Natural killer cell (primary cell): ENCODE results near the gene RAB4B. TPM values are rescaled to one million over a fixed set of nuclear protein-coding genes. Genes with fewer than 3 reads are reported as not detected.
A peak's percentile ranks its signal among the peaks of the same experiment; 100 is the strongest.

ENCODE experiments used
- ATAC-seq, 3 donors: fragments of 150-1000 bp in 2 of 3; fragments of 200-7000 bp in 1 of 3; cut with Tn5 transposase; 1 replicate in 1 of 3; 2 replicates in 2 of 3; pipeline ENCODE4 v1.10.0; 2021; ENCODE audit warnings: mild to moderate bottlenecking in 2 of 3, moderate library complexity in 2 of 3
- DNase-seq, 2 donors: peaks; one replicate each; pipeline versions ENCODE4 v3.0.0 to v3.0.0-alpha.2; 2013 to 2021; ENCODE audit warnings: mixed read lengths in 1 of 2
- H3K27ac ChIP-seq: one replicate; pipeline ENCODE4 v1.5.1; 2013; ENCODE audit warnings: mild to moderate bottlenecking, low read length
- H3K27me3 ChIP-seq: one replicate; pipeline ENCODE4 v1.6.1; 2013; ENCODE audit warnings: low read length; ENCODE audit not compliant: control insufficient read depth, insufficient read depth
- H3K36me3 ChIP-seq: one replicate; pipeline ENCODE4 v1.6.1; 2013; ENCODE audit warnings: low read length; ENCODE audit not compliant: control insufficient read depth, insufficient read depth
- H3K4me1 ChIP-seq: one replicate; pipeline ENCODE4 v1.6.1; 2013; ENCODE audit warnings: low read length; ENCODE audit not compliant: control insufficient read depth, insufficient read depth
- H3K4me3 ChIP-seq: one replicate; pipeline ENCODE4 v1.5.1; 2013; ENCODE audit warnings: low read length
- H3K9me3 ChIP-seq: one replicate; pipeline ENCODE4 v1.6.1; 2013; ENCODE audit warnings: low read length; ENCODE audit not compliant: control insufficient read depth, insufficient read depth
- H3K27ac Mint-ChIP-seq, 2 donors: one replicate each; pipeline ENCODE4 v1.8.0; 2022; ENCODE audit warnings: mild to moderate bottlenecking in 2 of 2, mixed read lengths in 2 of 2, moderate library complexity in 1 of 2
- H3K27me3 Mint-ChIP-seq, 2 donors: one replicate each; pipeline ENCODE4 v1.8.0; 2022; ENCODE audit warnings: low read depth in 2 of 2, mixed read lengths in 2 of 2
- H3K36me3 Mint-ChIP-seq: one replicate; pipeline ENCODE4 v1.8.0; 2022; ENCODE audit warnings: mixed read lengths
- H3K4me1 Mint-ChIP-seq, 2 donors: one replicate each; pipeline ENCODE4 v1.8.0; 2022; ENCODE audit warnings: mixed read lengths in 2 of 2
- H3K4me3 Mint-ChIP-seq: one replicate; pipeline ENCODE4 v1.8.0; 2022; ENCODE audit warnings: mild to moderate bottlenecking, moderate library complexity, mixed read lengths
- H3K9me3 Mint-ChIP-seq, 2 donors: one replicate each; pipeline ENCODE4 v1.8.0; 2022; ENCODE audit warnings: mixed read lengths in 2 of 2
- WGBS: methylation state at CpG from one replicate; pipeline ENCODE4 v1.1.7; 2013; ENCODE audit warnings: missing lambda C conversion rate; ENCODE audit not compliant: insufficient coverage; 5-methylcytosine and 5-hydroxymethylcytosine counted together
- intact Hi-C: fragments of 100-400 bp; cut with micrococcal nuclease; formaldehyde crosslinking; loops from one replicate; pipeline ENCODE4 v1.14.2; 2022
- total RNA-seq, 4 donors: library from RNA; stranded (reverse); fragments of 120-200 nt in 1 of 4; gene quantifications; one replicate each; pipeline versions ENCODE4 v1.2.3 to v1.2.4, GENCODE V29; 2013 to 2022
- TF ChIP-seq, protein P1 (sequence below): fragments of 200-600 bp; IDR thresholded peaks from one replicate; pipeline ENCODE4 v1.8.0; 2022; ENCODE audit warnings: antibody characterized with exemption

RAB4B gene
- total RNA-seq, 3 donors from 2014 or later (not counting 1 experiment from before 2014, with no cell fraction given), result 97.8 to 99.8 (median 98.6) TPM

- peak overlapping the region; percentile 64 for H3K4me3 Mint-ChIP-seq
- ATAC-seq (peak in 1 of 3 donors; percentile 12), DNase-seq (no peak)
- H3K4me1 ChIP-seq, result peaks cover 22% of the 10 kb centered on the region
- H3K36me3 ChIP-seq, result peaks cover 9% of the 10 kb centered on the region
- H3K9me3 Mint-ChIP-seq, result no peaks in the 10 kb centered on the region
- H3K9me3 ChIP-seq, result no peaks in the 10 kb centered on the region
- peak overlapping the region; percentile 66 for H3K27ac ChIP-seq
- H3K27ac Mint-ChIP-seq, result peak overlapping the region; percentile 82 to 84
- no peaks in the 10 kb centered on the region for H3K36me3 Mint-ChIP-seq
- H3K27me3 Mint-ChIP-seq, result no peaks in the 10 kb centered on the region
- no peak overlapping the region for H3K4me3 ChIP-seq
- 56% methylated on average over 3 of the region's 3 CpGs for WGBS
- TF ChIP-seq, protein P1, sequence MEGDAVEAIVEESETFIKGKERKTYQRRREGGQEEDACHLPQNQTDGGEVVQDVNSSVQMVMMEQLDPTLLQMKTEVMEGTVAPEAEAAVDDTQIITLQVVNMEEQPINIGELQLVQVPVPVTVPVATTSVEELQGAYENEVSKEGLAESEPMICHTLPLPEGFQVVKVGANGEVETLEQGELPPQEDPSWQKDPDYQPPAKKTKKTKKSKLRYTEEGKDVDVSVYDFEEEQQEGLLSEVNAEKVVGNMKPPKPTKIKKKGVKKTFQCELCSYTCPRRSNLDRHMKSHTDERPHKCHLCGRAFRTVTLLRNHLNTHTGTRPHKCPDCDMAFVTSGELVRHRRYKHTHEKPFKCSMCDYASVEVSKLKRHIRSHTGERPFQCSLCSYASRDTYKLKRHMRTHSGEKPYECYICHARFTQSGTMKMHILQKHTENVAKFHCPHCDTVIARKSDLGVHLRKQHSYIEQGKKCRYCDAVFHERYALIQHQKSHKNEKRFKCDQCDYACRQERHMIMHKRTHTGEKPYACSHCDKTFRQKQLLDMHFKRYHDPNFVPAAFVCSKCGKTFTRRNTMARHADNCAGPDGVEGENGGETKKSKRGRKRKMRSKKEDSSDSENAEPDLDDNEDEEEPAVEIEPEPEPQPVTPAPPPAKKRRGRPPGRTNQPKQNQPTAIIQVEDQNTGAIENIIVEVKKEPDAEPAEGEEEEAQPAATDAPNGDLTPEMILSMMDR, result no peak
- H3K27me3 ChIP-seq, result no peaks in the 10 kb centered on the region
- intact Hi-C loops, result no loop called here
- H3K4me1 Mint-ChIP-seq, result peaks cover 22 to 30% of the 10 kb centered on the region in 2 donors
Measured at GRCh38 chr19:40791996-40792395, 13.9 kb downstream of the RAB4B start.

GRCh38 chr19:40797166-40797962 lies 19.3 kb downstream of the RAB4B start:
- ATAC-seq (no peak), DNase-seq (peak in 1 of 2 donors; percentile 22)
- Mint-ChIP-seq H3K4me3 (peak overlapping the region; percentile 99), H3K36me3 (no peaks in the 10 kb centered on the region), H3K27me3 (no peaks in the 10 kb centered on the region), H3K9me3 (no peaks in the 10 kb centered on the region), H3K27ac (peak overlapping the region; percentile 100), H3K4me1 (peaks cover 43 to 52% of the 10 kb centered on the region in 2 donors)
- Histone ChIP-seq H3K4me3 (no peak overlapping the region), H3K27me3 (no peaks in the 10 kb centered on the region), H3K27ac (peak overlapping the region; percentile 91), H3K4me1 (peaks cover 50% of the 10 kb centered on the region), H3K36me3 (peaks cover 9% of the 10 kb centered on the region), H3K9me3 (no peaks in the 10 kb centered on the region)
- WGBS, result 95% methylated on average over 14 of the region's 14 CpGs
- TF ChIP-seq, protein P1, result no peak
- intact Hi-C loops, result no loop called here

DNA sequence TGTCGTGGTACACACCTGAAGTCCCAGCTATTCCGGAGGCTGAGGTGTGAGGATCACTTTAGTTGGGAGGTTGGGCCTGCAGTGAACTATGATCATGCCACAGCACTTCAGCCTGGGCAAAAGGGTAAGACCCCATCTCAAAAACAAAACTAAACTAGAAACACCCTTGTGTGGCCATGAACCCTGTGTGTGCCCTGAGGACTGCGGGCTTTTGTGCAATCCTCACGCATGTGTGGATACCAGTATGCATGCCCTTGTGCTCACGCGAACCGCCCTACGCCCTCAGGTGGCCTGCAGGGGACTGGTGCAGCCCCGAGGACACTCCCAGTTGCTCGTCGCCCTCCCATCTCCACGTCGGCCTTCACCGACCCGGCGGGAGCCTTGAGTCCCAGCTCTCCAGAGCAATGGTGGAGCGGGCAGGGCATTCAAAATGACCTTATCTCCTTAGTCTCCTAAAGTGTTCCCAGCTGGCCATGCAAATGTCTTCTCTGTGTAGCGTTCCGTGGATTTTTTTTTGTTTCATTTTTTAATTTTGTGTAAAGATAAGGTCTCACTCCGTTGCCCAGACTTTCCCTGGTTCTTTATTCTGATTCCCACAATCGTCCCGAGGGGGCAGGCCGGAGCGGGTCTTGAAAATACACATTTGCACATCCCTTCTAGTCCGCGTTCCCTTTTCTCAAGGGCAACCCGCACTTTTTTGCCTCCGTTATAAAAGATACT lies 20.1 kb downstream of the RAB4B start:
- H3K4me1 Mint-ChIP-seq, result peaks cover 43 to 52% of the 10 kb centered on the region in 2 donors
- TF ChIP-seq, protein P1, result peak; percentile 47
- Histone ChIP-seq H3K36me3 (peaks cover 12% of the 10 kb centered on the region), H3K27ac (peak overlapping the region; percentile 91), H3K9me3 (no peaks in the 10 kb centered on the region), H3K4me3 (peak overlapping the region; percentile 55), H3K27me3 (no peaks in the 10 kb centered on the region), H3K4me1 (peaks cover 51% of the 10 kb centered on the region)
- 3% methylated on average over 26 of the region's 28 CpGs for WGBS
- H3K4me3 Mint-ChIP-seq, result peak overlapping the region; percentile 99
- no peaks in the 10 kb centered on the region for H3K9me3 Mint-ChIP-seq
- intact Hi-C loops, result loop anchor here (1.0 to 2.0 kb wide), 4 partner anchors 21 to 81 kb away; partner anchors contain the start of genes ACTMAP, COQ8B and ITPKC
- ATAC-seq, result peak; percentile 35 to 58 (median 37)
- no peaks in the 10 kb centered on the region for H3K27me3 Mint-ChIP-seq
- H3K27ac Mint-ChIP-seq, result peak overlapping the region; percentile 100
- peak; percentile 63 to 87 for DNase-seq
- H3K36me3 Mint-ChIP-seq, result no peaks in the 10 kb centered on the region
